Peyer's patch (tissue), 4 donors: ENCODE results near the gene SPATA31D1.

Source experiments
- POLR2A ChIP-seq, 2 donors: fragments of 450-650 bp; IDR thresholded peaks; one replicate each; pipeline ENCODE4 v1.5.1; 2017; ENCODE audit warnings: antibody characterized with exemption in 2 of 2, mild to moderate bottlenecking in 2 of 2, moderate library complexity in 2 of 2
- TF ChIP-seq, protein P1 (sequence below), 6 experiments: fragments of 450-650 bp in 4 of 6; fragments of 200-600 bp in 2 of 6; sonication (generic) in 1 of 6; IDR thresholded peaks; one replicate each; pipeline ENCODE4 v1.5.1; 2017 to 2019; ENCODE audit warnings: antibody characterized with exemption in 6 of 6, mild to moderate bottlenecking in 3 of 6, moderate library complexity in 1 of 6

DNA sequence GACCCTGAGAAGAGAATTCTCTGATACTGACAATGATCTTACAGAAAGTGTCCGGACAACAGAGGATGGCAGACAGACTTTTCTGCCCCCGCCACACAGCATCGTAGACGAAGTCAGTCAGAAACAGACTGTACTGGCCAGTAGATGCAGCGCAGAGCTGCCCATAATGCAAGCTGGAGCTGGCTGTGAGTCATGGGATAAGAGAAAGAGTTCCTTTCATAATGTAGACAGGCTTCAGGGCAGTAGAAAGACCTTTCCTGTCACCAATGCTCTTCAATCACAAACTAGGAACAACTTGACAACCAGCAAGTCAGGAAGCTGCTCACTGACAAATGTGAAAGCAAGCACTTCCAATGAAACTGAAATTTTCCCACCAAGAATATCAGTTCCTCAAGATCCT lies 5.1 kb downstream of the SPATA31D1 start:
- TF ChIP-seq POLR2A (IDR thresholded peaks at IDR 0.05) = no peak
- TF ChIP-seq, protein P1, sequence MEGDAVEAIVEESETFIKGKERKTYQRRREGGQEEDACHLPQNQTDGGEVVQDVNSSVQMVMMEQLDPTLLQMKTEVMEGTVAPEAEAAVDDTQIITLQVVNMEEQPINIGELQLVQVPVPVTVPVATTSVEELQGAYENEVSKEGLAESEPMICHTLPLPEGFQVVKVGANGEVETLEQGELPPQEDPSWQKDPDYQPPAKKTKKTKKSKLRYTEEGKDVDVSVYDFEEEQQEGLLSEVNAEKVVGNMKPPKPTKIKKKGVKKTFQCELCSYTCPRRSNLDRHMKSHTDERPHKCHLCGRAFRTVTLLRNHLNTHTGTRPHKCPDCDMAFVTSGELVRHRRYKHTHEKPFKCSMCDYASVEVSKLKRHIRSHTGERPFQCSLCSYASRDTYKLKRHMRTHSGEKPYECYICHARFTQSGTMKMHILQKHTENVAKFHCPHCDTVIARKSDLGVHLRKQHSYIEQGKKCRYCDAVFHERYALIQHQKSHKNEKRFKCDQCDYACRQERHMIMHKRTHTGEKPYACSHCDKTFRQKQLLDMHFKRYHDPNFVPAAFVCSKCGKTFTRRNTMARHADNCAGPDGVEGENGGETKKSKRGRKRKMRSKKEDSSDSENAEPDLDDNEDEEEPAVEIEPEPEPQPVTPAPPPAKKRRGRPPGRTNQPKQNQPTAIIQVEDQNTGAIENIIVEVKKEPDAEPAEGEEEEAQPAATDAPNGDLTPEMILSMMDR (IDR thresholded peaks at IDR 0.05) = no peak
